Inflammatory macrophage (primary cell): Measurements from ENCODE around the gene AADAT.
A peak's percentile ranks its signal among the peaks of the same experiment; 100 is the strongest.
"Not testable (repeated sequence)": the region's sequence is repeated elsewhere in the genome, so short reads cannot be mapped to it uniquely, and the experiment has no call there.

Source experiments
- DNase-seq, 2 donors: peaks; one replicate each; pipeline ENCODE4 v3.0.0-alpha.2; 2020 to 2022
- total RNA-seq, 18 experiments: gene quantifications; one replicate each; lab custom pipeline; 2026; ENCODE audit warnings: mixed read lengths in 6 of 18, inconsistent platforms in 2 of 18; lab: John Stamatoyannopoulos, UW

AADAT gene
- 0 to 0.15 (median 0.07) reads per million in 18 experiments for total RNA-seq

DNA sequence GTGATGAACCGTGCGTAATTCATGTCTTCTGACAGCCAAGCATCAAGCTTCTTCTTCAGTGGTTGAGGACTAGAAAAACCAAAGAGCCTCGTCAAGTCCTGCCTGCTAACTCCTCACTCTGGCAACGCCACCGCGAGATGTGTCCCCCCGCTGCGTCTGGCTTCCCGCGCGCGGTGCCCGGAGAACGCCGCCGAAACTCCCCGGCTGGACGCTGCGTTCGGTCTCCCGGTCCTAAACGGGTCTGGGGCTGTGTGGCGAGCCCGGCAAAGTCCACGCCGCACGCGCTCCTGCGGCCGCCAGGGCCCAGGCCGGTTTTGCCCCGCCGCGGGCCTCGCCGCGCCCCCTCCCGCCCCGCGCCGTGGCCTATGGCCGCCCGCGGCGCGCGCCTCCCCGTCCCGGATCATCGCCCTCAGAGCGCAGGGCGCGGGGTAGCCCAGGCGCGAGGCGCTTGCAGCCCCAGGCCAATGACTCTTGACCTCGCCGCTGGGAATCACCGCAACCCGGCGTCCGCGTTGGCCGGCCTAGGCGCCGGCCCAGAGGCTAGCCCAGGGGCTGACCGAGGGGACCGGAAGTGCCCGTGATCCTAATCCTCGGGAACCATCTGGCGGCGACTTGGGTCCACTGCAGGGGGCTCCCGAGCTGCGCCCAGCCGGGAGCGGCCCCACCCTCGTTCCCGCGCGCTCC, at the start of gene AADAT:
Gene AADAT, minus strand, starts transcription at position 289 of the 684 bp plus-strand sequence. Its CDS starts 266 bp downstream, at position 23.
- peak; percentile 32 to 45 for DNase-seq

DNA sequence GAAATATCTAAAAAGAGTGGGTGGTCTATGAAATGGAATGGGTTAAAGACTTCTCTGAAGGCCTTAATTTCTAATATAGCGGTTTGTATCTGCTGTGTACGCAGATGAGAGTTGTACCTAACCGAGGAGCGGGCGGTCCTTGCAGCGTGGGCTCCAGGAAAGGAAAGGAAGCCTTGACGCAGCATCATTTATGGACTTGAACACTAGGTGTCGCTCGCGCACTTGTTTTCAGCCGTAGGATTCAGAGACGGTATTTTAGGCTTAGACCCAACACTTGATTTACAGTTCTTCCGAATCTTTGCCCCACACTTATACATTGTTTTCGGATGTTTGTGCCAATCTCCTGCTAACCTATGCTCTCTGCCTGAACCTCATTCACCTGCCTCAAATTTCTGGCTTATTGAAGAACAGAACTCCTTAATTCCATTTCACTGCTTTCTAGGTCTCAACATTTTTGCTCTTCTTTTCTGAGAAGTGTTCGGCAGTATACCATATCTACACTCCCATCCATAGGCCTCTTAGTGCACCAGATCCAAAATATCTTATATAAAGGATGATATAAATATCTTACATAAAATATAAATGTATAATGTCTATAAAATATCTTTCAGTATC, 48.9 kb upstream of the AADAT start:
- peak; percentile 78 to 84 for DNase-seq

DNA sequence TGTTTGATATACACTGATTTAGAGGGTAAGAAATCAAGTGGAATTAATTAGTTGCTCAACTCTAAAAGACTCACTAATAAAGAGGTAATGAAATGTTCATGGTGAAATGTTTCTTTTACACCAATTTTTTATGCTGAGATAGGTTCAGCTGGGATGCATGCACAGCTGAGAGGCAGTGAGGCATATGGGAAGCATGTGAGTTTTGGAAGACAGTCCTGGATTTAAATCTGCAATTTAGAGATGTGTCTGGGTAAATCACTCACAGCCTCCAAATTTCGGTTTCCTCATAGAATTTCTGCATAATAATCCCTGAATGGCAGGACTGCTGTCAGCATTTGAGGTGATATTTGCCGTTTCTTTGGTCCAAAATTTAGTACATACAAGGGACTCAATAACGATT, 48.2 kb upstream of the AADAT start:
- DNase-seq, result no peak

- no peak for DNase-seq
Observed at GRCh38 chr4:170137466-170137865, 47.7 kb upstream of the AADAT start.

DNA sequence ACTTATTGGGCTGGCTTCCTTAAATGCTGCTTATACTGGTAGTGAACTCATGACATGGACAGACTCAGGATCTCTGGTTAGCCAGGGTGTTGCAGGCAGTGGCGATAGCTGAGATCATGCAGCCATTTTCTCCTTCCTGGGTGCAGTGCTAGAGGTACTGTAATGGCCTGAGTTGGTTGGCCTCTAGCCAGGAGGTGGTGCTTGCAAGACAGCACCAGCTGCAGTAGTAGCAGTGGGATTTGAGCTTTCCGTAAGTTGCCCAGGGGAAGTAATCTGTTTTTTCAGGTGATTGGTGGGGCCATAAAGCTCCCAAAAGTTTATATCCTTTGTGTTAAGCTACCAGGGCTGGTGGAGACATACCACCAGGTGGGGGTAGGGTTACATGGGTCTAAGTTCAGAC, 45.1 kb upstream of the AADAT start:
- no peak for DNase-seq

- DNase-seq, result no peak
Observed at GRCh38 chr4:170128219-170128804, 38.6 kb upstream of the AADAT start.

GRCh38 chr4:170127758-170128157, 38.0 kb upstream of the AADAT start:
- no peak for DNase-seq

DNA sequence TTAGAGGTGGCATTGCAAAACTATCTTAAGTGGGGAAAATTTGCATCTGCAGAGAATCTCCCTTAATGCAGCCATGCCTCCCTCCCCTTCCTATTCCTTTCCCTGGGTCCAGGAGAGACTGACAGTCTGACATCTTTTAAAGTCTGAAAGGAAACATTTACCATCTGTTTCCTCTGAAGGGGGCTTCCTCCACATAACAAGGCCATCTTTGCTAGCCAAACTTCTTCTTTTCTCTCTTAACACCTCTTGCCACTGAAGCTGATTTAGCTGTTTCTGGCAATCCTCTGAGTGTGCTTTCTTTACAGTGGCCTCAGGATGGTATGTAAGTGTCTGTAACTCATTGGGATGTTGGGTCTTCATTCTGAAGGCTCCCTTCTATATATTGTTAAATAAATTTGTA, 34.6 kb upstream of the AADAT start:
- DNase-seq, result no peak

- DNase-seq, result no peak
Observed at GRCh38 chr4:170122252-170122651, 32.5 kb upstream of the AADAT start.

- no peak for DNase-seq
Observed at GRCh38 chr4:170114636-170115035, 24.9 kb upstream of the AADAT start.

- DNase-seq, result not testable (repeated sequence)
Observed at GRCh38 chr4:170114183-170114582, 24.4 kb upstream of the AADAT start.

GRCh38 chr4:170111546-170111945, 21.8 kb upstream of the AADAT start:
- DNase-seq, result no peak

DNA sequence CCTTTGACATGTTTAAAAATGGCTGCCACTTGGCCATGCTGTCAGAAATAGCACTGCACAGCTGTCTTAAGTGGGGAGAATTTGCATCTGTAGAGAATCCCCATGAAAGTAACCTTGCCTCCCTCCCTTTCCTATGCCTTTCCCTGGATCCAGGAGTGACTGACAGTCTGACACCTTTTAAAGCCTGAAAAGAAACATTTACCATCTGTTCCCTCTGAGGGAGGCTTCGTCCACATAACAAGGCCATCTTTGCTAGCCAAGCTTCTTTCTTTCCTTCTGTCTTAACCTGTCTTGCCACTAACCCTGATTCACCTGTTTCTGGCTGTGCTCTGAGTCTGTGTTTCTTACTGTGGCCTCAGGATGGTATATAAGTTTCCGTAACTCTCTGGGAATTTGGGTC, 21.3 kb upstream of the AADAT start:
- no peak for DNase-seq

DNA sequence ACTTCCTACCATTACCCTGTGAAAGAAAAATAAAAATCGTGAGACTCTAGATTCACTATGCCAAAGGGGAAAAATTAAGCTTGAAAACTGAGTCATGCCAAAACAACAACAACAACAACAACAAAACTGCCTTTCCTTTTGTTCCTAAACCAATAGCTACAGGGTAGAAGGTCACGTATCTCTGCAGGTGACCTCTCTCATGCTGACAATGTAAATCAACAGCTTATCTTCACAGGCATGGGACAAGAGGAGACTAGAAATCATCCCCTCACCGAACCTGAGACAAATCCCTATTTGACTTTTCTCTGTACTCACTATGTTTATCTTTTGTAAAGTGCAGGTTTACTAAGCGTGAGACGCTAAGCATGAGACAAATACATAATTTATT, 20.5 kb upstream of the AADAT start:
- no peak for DNase-seq

- DNase-seq, result peak in 1 of 2 donors; percentile 15
Observed at GRCh38 chr4:170109586-170110284, 20.0 kb upstream of the AADAT start.

- DNase-seq, result no peak
Observed at GRCh38 chr4:170106900-170107299, 17.1 kb upstream of the AADAT start.

DNA sequence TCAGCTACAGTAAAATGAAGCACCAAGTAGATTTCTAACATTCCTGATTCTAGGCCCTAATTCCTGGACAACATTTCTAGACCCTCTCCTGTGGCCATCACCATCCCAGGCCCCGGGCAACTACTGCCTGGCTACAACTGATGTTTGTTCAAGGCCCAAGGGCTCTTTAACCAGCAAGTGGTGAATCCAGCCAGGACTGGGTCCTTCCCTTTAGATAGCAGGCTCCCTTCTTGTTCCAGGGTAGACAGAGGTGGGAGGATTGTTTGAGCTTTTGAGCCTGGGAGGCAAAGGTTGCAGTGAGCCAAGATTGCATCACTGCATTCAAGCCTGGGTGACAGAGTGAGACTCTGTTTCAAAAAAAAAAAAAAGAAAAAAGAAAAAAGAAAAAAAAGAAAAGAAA, 12.7 kb upstream of the AADAT start:
- DNase-seq, result no peak

GRCh38 chr4:170098171-170098570, 8.4 kb upstream of the AADAT start:
- not testable (repeated sequence) for DNase-seq

DNA sequence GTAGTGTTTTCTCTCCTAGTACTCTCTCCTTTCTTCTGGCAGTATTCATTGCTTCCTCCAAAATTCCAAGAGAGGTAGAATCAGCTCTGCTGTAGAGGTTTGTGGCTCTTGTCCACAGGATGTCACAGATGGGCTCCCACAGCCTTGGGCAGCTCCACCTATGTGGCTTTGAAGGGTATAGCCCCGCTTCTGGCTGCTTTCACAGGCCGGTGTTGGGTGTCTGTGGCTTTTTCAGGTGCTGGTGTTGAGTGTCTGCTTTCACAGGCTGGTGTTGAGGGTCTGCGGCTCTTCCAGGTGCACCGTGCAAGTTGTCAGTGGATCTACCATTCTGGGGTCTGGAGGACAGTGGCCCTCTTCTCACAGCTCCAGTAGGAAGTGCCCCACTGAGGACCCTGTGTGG, 7.9 kb upstream of the AADAT start:
- no peak for DNase-seq

DNA sequence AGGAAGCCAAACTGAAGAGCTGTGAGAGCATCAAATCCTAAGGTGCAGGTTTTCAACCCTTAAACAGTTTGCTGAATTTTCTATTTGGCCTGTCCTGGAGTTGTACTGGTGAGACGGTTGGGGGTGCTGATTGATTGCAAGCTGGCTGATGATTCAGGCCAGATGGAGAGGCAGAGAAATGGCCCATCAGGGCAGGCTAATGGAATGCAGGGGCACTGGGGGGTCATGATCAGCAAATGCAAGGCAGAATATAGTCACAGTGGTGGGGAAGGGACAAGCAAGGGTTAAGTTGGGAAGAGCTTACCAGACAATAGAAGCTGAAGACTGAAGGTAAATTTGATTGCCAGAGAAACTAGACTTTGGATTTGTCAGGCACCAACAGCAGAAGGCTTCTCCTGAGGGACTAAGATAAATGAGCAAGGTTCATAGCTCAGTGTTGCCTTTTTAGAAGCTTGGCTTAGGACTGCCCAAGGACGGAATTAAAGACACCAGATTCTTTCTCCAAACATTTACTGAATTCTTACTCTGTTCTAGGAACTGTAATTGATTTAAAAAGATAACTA, 4.3 kb upstream of the AADAT start:
- DNase-seq, result no peak

GRCh38 chr4:170091069-170091696, 1.4 kb upstream of the AADAT start:
- no peak for DNase-seq

- no peak for DNase-seq
Observed at GRCh38 chr4:170090352-170091052, 746 bp upstream of the AADAT start.
